ENCODE data around the gene PGLYRP2.

PGLYRP2 gene

DNA sequence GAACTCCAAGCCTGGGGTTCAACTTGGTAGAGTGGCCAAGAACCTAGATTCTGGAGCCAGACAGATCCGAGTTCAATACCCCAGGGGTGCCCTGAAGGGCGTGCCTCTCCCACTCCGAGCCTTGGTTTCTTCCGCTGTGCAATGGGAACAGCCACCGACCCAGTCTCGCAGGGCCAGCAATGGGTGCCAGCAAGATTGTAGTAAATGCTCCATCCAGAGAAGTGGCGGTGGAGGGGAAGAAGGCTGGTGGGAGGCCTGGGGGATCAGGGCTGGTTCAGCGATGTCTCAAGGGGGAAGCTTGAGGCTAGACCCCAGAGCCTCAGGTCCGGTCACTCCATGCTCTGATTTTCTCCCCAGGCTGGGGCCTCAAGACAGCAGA lies 34.1 kb downstream of the PGLYRP2 start:
- H3K9ac ChIP-seq (ENCODE audit: low read depth, low read length, poor library complexity) = no peak overlapping the region
- WGBS, 2 donors (ENCODE audit: extremely low coverage in 2 of 2, insufficient read length in 2 of 2, insufficient replicate concordance in 1 of 2) = no CpG with 5 or more reads among the region's 9 CpGs
- H3K4me3 ChIP-seq (ENCODE audit: low read length in 2 of 2) = no peak overlapping the region
- H2BK12ac ChIP-seq (ENCODE audit: low read length) = no peak overlapping the region
- no peak overlapping the region for H2AK5ac ChIP-seq (ENCODE audit: low read depth, low read length)
- no peak overlapping the region for H3K14ac ChIP-seq (ENCODE audit: low read length)
- H4K91ac ChIP-seq (ENCODE audit: low read depth, low read length, poor library complexity) = no peak overlapping the region
- no peak overlapping the region for H3K4ac ChIP-seq (ENCODE audit: low read length)
- H4K8ac ChIP-seq (ENCODE audit: low read depth, low read length) = no peak overlapping the region
- peaks cover 7% of the 10 kb centered on the region in 2 donors for H3K4me1 ChIP-seq (ENCODE audit: control insufficient read depth in 2 of 2, insufficient read depth in 1 of 2, low read depth in 1 of 2, low read length in 2 of 2)
- H3K4me2 ChIP-seq (ENCODE audit: insufficient read depth, low read length, poor library complexity, severe bottlenecking) = no peak overlapping the region
- no peaks in the 10 kb centered on the region for H3K9me3 ChIP-seq (replicated peaks in 1 of 2; ENCODE audit: control insufficient read depth in 2 of 2, insufficient read depth in 1 of 2, low read depth in 1 of 2, low read length in 2 of 2)
- no peak overlapping the region for H3K23ac ChIP-seq (ENCODE audit: low read depth, low read length, poor library complexity)
- H3K27ac ChIP-seq (replicated peaks; ENCODE audit: low read length) = no peak overlapping the region
- no peak overlapping the region for H3K18ac ChIP-seq (ENCODE audit: low read length)
- H3K36me3 ChIP-seq (replicated peaks in 1 of 2; ENCODE audit: control insufficient read depth in 2 of 2, insufficient read depth in 2 of 2, low read length in 2 of 2) = peaks cover 0 to 4% of the 10 kb centered on the region in 2 donors
- no peaks in the 10 kb centered on the region for H3K27me3 ChIP-seq (ENCODE audit: control insufficient read depth in 3 of 3, insufficient read depth in 3 of 3, low read depth in 1 of 3, low read length in 3 of 3)
- H2AFZ ChIP-seq (ENCODE audit: low read length) = no peak overlapping the region
- H2BK15ac ChIP-seq (ENCODE audit: low read length) = no peak overlapping the region
- DNase-seq (ENCODE audit: low spot score) = no peak
- peaks cover 1% of the 10 kb centered on the region for H3K79me1 ChIP-seq (ENCODE audit: low read depth, low read length)
- H2BK120ac ChIP-seq (ENCODE audit: low read depth, low read length) = no peak overlapping the region
- no peak overlapping the region for H2BK5ac ChIP-seq (ENCODE audit: low read length)

DNA sequence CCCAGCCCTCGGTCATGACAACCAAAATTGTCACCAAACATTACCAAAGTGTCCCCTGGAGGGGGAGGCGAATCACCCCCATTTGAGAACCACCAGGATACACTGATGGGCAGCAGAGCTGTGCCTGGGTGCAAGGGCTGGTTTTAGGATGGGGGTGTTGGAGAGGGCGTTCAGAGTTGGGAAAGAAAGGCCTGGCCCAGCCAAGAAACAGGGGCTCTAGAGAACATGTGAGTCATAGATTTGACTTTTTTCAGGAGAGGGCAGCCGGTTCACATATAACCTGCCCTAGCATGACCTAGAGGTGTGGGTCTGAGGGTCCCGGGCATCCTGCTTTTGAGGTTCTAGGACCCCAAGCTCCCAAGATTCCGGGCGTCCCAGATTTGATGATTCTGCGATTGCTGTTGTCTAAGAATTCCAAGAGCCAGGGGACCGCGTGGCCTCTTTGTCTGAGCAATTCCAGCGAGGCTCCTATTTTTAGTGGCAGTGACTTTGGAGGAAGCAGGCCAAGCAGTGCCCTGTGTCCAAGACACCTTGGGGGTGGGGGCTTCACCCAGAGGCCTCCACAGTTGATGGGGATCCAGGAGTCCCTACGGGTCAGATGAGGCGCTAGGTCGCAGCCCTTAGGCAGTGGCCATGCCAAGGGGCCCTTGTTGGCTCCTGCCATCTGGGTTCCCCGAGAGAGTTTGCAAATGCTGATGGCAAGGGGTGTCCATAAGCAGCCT lies 34.6 kb downstream of the PGLYRP2 start:
- Histone ChIP-seq H3K9me3 (replicated peaks in 1 of 2; ENCODE audit: control insufficient read depth in 2 of 2, insufficient read depth in 1 of 2, low read depth in 1 of 2, low read length in 2 of 2) (no peaks in the 10 kb centered on the region), H2BK15ac (ENCODE audit: low read length) (no peak overlapping the region), H4K8ac (ENCODE audit: low read depth, low read length) (no peak overlapping the region), H3K9ac (ENCODE audit: low read depth, low read length, poor library complexity) (no peak overlapping the region), H3K79me1 (ENCODE audit: low read depth, low read length) (peaks cover 1% of the 10 kb centered on the region), H2AK5ac (ENCODE audit: low read depth, low read length) (no peak overlapping the region), H2BK5ac (ENCODE audit: low read length) (no peak overlapping the region), H3K14ac (ENCODE audit: low read length) (no peak overlapping the region), H2AFZ (ENCODE audit: low read length) (no peak overlapping the region), H3K36me3 (replicated peaks in 1 of 2; ENCODE audit: control insufficient read depth in 2 of 2, insufficient read depth in 2 of 2, low read length in 2 of 2) (peaks cover 0 to 4% of the 10 kb centered on the region in 2 donors), H3K4me1 (ENCODE audit: control insufficient read depth in 2 of 2, insufficient read depth in 1 of 2, low read depth in 1 of 2, low read length in 2 of 2) (peaks cover 7% of the 10 kb centered on the region in 2 donors), H2BK12ac (ENCODE audit: low read length) (no peak overlapping the region), H3K27ac (replicated peaks; ENCODE audit: low read length) (no peak overlapping the region), H3K18ac (ENCODE audit: low read length) (no peak overlapping the region), H3K27me3 (ENCODE audit: control insufficient read depth in 3 of 3, insufficient read depth in 3 of 3, low read depth in 1 of 3, low read length in 3 of 3) (no peaks in the 10 kb centered on the region), H3K23ac (ENCODE audit: low read depth, low read length, poor library complexity) (no peak overlapping the region), H3K4me2 (ENCODE audit: insufficient read depth, low read length, poor library complexity, severe bottlenecking) (no peak overlapping the region), H4K91ac (ENCODE audit: low read depth, low read length, poor library complexity) (no peak overlapping the region), H3K4ac (ENCODE audit: low read length) (no peak overlapping the region), H2BK120ac (ENCODE audit: low read depth, low read length) (no peak overlapping the region), H3K4me3 (ENCODE audit: low read length in 2 of 2) (no peak overlapping the region)
- WGBS, 2 donors (ENCODE audit: extremely low coverage in 2 of 2, insufficient read length in 2 of 2, insufficient replicate concordance in 1 of 2) = no CpG with 5 or more reads among the region's 15 CpGs
- no peak for DNase-seq (ENCODE audit: low spot score)

DNA sequence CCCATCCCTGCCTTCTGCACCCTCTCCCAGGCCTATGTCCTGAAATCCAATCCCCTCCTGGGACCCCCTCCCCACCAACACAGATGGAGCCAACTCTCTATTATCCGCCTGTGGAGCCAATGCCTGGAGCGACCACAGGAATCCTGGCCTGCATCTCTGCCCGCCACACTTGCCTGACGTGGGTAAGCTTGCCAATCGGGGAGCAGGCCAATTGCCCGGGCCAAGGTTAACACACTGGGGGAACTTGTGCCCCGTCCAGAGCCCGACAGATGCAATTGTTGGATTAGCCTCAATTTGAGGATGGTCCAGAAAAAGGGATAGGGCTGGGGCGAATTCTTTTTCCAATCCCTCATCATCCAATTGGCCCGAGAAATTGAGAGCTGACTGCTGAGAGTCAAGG lies 35.5 kb downstream of the PGLYRP2 start:
- H2BK5ac ChIP-seq (ENCODE audit: low read length) = no peak overlapping the region
- no peak overlapping the region for H3K18ac ChIP-seq (ENCODE audit: low read length)
- no peak for DNase-seq (ENCODE audit: low spot score)
- no peak overlapping the region for H2AK5ac ChIP-seq (ENCODE audit: low read depth, low read length)
- H3K27me3 ChIP-seq (ENCODE audit: control insufficient read depth in 3 of 3, insufficient read depth in 3 of 3, low read depth in 1 of 3, low read length in 3 of 3) = no peaks in the 10 kb centered on the region
- H2BK12ac ChIP-seq (ENCODE audit: low read length) = no peak overlapping the region
- no CpG with 5 or more reads among the region's 10 CpGs for WGBS, 2 donors (ENCODE audit: extremely low coverage in 2 of 2, insufficient read length in 2 of 2, insufficient replicate concordance in 1 of 2)
- H3K4me3 ChIP-seq (ENCODE audit: low read length in 2 of 2) = no peak overlapping the region
- H3K14ac ChIP-seq (ENCODE audit: low read length) = no peak overlapping the region
- H3K9me3 ChIP-seq (replicated peaks in 1 of 2; ENCODE audit: control insufficient read depth in 2 of 2, insufficient read depth in 1 of 2, low read depth in 1 of 2, low read length in 2 of 2) = no peaks in the 10 kb centered on the region
- H2AFZ ChIP-seq (ENCODE audit: low read length) = no peak overlapping the region
- no peak overlapping the region for H3K9ac ChIP-seq (ENCODE audit: low read depth, low read length, poor library complexity)
- peaks cover 5 to 9% of the 10 kb centered on the region in 2 donors for H3K4me1 ChIP-seq (ENCODE audit: control insufficient read depth in 2 of 2, insufficient read depth in 1 of 2, low read depth in 1 of 2, low read length in 2 of 2)
- no peak overlapping the region for H2BK15ac ChIP-seq (ENCODE audit: low read length)
- no peak overlapping the region for H3K4ac ChIP-seq (ENCODE audit: low read length)
- H4K8ac ChIP-seq (ENCODE audit: low read depth, low read length) = no peak overlapping the region
- H3K79me1 ChIP-seq (ENCODE audit: low read depth, low read length) = peaks cover 1% of the 10 kb centered on the region
- no peak overlapping the region for H3K4me2 ChIP-seq (ENCODE audit: insufficient read depth, low read length, poor library complexity, severe bottlenecking)
- H3K36me3 ChIP-seq (replicated peaks in 1 of 2; ENCODE audit: control insufficient read depth in 2 of 2, insufficient read depth in 2 of 2, low read length in 2 of 2) = peaks cover 0 to 4% of the 10 kb centered on the region in 2 donors
- no peak overlapping the region for H2BK120ac ChIP-seq (ENCODE audit: low read depth, low read length)
- H3K27ac ChIP-seq (replicated peaks; ENCODE audit: low read length) = no peak overlapping the region
- no peak overlapping the region for H4K91ac ChIP-seq (ENCODE audit: low read depth, low read length, poor library complexity)
- H3K23ac ChIP-seq (ENCODE audit: low read depth, low read length, poor library complexity) = no peak overlapping the region

DNA sequence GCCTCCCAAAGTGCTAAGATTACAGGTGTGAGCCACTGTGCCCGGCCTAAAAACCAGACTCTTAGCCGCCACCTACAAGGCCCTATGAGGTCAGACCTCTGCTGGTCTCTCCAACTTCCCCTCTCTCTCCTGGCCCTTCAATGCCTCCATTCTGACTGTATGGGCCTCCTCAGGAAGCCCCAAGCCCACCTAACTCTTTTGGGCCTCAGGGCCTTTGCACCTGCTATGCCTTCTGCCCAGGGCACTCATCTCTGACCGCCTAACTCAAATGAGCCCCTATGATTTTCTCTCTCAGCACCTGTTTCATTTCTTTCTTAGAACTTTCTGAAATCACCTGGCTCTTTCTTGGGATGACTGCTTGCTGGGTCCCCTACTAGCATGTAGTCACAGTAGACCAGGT lies 36.0 kb downstream of the PGLYRP2 start:
- Histone ChIP-seq H2BK5ac (ENCODE audit: low read length) (no peak overlapping the region), H2AK5ac (ENCODE audit: low read depth, low read length) (no peak overlapping the region), H3K14ac (ENCODE audit: low read length) (peak overlapping the region; percentile 77), H4K8ac (ENCODE audit: low read depth, low read length) (no peak overlapping the region), H3K4me1 (ENCODE audit: control insufficient read depth in 2 of 2, insufficient read depth in 1 of 2, low read depth in 1 of 2, low read length in 2 of 2) (peaks cover under 1 to 4% of the 10 kb centered on the region in 2 donors), H2BK12ac (ENCODE audit: low read length) (no peak overlapping the region), H3K36me3 (replicated peaks in 1 of 2; ENCODE audit: control insufficient read depth in 2 of 2, insufficient read depth in 2 of 2, low read length in 2 of 2) (peaks cover 0 to 4% of the 10 kb centered on the region in 2 donors), H3K4me3 (ENCODE audit: low read length in 2 of 2) (no peak overlapping the region), H3K9ac (ENCODE audit: low read depth, low read length, poor library complexity) (no peak overlapping the region), H2AFZ (ENCODE audit: low read length) (no peak overlapping the region), H3K4ac (ENCODE audit: low read length) (no peak overlapping the region), H3K79me1 (ENCODE audit: low read depth, low read length) (peaks cover 1% of the 10 kb centered on the region), H3K27ac (replicated peaks; ENCODE audit: low read length) (no peak overlapping the region), H3K23ac (ENCODE audit: low read depth, low read length, poor library complexity) (no peak overlapping the region), H3K18ac (ENCODE audit: low read length) (no peak overlapping the region), H2BK120ac (ENCODE audit: low read depth, low read length) (no peak overlapping the region), H3K4me2 (ENCODE audit: insufficient read depth, low read length, poor library complexity, severe bottlenecking) (no peak overlapping the region), H3K9me3 (replicated peaks in 1 of 2; ENCODE audit: control insufficient read depth in 2 of 2, insufficient read depth in 1 of 2, low read depth in 1 of 2, low read length in 2 of 2) (no peaks in the 10 kb centered on the region), H2BK15ac (ENCODE audit: low read length) (no peak overlapping the region), H3K27me3 (ENCODE audit: control insufficient read depth in 3 of 3, insufficient read depth in 3 of 3, low read depth in 1 of 3, low read length in 3 of 3) (no peaks in the 10 kb centered on the region), H4K91ac (ENCODE audit: low read depth, low read length, poor library complexity) (no peak overlapping the region)
- no CpG with 5 or more reads among the region's 3 CpGs for WGBS, 2 donors (ENCODE audit: extremely low coverage in 2 of 2, insufficient read length in 2 of 2, insufficient replicate concordance in 1 of 2)
- DNase-seq (ENCODE audit: low spot score) = no peak
